Measurements from ENCODE around the gene ETF1. TPM values are rescaled to one million over a fixed set of nuclear protein-coding genes. Genes with fewer than 3 reads are reported as not detected.

Gene ETF1
- total RNA-seq, 1 donor: 113 TPM

DNA sequence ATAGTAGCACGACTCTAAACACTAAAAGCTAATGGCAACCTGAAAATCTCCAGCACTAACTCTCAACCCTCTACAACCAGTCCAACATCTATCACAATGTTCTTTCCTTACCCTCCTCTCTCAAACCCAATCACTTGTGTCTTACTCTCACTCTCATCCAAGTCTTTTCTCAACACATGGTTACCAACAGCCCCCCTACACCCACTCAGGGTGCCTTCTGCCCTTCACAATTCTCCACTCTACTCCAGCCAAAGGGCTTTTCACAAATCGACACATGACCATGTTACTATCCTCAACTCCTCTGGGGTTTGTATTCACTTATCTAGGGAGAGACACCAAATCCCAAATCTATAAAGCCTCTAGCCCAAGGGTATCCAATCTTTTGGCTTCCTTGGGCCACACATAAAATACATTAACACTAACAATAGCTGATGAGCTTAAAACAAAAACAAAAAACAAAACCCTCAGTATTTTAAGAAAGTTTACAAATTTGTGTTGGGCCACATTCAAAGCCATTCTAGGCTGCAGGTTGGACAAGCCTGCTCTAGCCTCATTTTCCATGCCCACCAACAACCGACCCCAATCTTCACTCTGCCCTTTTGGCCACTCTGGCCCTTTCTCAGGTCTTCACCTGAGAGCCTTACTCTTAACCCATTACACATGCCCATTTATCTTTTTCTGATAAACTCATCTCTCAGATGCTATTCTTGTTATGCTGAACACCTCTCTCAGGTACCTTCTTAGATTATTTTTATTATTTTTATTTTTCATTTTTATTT lies 20.5 kb upstream of the ETF1 start:
- no peak overlapping the region for H3K4me3 ChIP-seq (ENCODE audit: insufficient read depth, low read length)
- H3K79me2 ChIP-seq (ENCODE audit: insufficient read depth, low read length): peaks cover 84% of the 10 kb centered on the region
- TF ChIP-seq, protein P1, sequence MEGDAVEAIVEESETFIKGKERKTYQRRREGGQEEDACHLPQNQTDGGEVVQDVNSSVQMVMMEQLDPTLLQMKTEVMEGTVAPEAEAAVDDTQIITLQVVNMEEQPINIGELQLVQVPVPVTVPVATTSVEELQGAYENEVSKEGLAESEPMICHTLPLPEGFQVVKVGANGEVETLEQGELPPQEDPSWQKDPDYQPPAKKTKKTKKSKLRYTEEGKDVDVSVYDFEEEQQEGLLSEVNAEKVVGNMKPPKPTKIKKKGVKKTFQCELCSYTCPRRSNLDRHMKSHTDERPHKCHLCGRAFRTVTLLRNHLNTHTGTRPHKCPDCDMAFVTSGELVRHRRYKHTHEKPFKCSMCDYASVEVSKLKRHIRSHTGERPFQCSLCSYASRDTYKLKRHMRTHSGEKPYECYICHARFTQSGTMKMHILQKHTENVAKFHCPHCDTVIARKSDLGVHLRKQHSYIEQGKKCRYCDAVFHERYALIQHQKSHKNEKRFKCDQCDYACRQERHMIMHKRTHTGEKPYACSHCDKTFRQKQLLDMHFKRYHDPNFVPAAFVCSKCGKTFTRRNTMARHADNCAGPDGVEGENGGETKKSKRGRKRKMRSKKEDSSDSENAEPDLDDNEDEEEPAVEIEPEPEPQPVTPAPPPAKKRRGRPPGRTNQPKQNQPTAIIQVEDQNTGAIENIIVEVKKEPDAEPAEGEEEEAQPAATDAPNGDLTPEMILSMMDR (IDR thresholded peaks at IDR 0.05; ENCODE audit: extremely low read depth, low read depth, low read length): no peak
- H3K4me2 ChIP-seq (ENCODE audit: insufficient read depth, low read length): no peak overlapping the region
- H2AFZ ChIP-seq (ENCODE audit: low read length): no peak overlapping the region
- no peaks in the 10 kb centered on the region for H3K9me3 ChIP-seq (ENCODE audit: low read depth, low read length)
- peaks cover 8% of the 10 kb centered on the region for H3K4me1 ChIP-seq (ENCODE audit: insufficient read depth, low read length)
- peaks cover 90% of the 10 kb centered on the region for H3K36me3 ChIP-seq (ENCODE audit: insufficient read depth, low read length)
- H3K27me3 ChIP-seq (ENCODE audit: insufficient read depth, low read length): no peaks in the 10 kb centered on the region
- peaks cover 15% of the 10 kb centered on the region for H4K20me1 ChIP-seq (ENCODE audit: insufficient read depth, low read length)
- no peak for DNase-seq (ENCODE audit: insufficient read length, low spot score, missing footprints)
- H3K27ac ChIP-seq (ENCODE audit: low read depth, low read length): no peak overlapping the region

DNA sequence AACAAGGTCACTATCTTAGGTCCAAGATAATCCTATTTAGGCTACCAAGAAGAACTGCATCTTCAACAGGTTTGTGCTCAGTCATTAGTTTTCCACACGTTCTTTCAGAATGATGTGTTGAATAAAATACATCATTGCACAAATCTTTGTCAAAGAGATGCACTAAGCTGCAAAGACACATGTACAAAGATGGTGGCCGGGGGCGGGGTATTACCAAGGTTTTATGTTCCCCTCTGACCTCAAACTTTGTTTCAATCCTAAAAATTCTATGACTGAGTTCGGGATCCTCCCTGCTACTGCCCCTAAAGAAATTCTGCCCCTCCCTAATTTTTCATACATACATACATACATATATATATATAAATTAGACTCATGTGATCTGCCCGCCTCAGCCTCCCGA lies 17.9 kb upstream of the ETF1 start:
- no peaks in the 10 kb centered on the region for H3K27me3 ChIP-seq (ENCODE audit: insufficient read depth, low read length)
- no peak for DNase-seq (ENCODE audit: insufficient read length, low spot score, missing footprints)

DNA sequence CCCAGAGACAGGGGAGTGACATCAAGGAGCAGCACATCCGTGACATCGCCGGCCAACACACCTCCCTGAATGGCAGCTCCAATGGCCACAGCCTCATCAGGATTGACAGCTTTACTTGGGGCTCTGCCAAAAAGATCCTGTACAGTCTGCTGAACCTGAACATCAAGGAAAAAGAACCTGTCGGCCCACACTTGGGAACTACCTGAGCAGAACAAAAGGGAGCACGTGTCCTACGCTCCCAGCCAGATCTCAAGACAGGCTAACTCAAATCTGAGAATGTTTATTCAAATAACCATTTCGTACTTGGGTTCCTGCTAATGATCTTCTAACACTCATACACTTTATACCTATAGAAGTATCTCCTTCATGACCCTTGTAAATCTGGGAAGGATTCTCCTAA lies 16.9 kb upstream of the ETF1 start:
- Histone ChIP-seq H3K79me2 (ENCODE audit: insufficient read depth, low read length) (peaks cover 67% of the 10 kb centered on the region), H3K9me3 (ENCODE audit: low read depth, low read length) (no peaks in the 10 kb centered on the region), H3K4me2 (ENCODE audit: insufficient read depth, low read length) (no peak overlapping the region)

More for the DNA sequence above, 17.9 kb upstream of the ETF1 start:
- no peak overlapping the region for H3K4me3 ChIP-seq (ENCODE audit: insufficient read depth, low read length)
- peaks cover 15% of the 10 kb centered on the region for H4K20me1 ChIP-seq (ENCODE audit: insufficient read depth, low read length)
- H3K4me1 ChIP-seq (ENCODE audit: insufficient read depth, low read length): no peaks in the 10 kb centered on the region
- no peaks in the 10 kb centered on the region for H3K9me3 ChIP-seq (ENCODE audit: low read depth, low read length)
- H3K36me3 ChIP-seq (ENCODE audit: insufficient read depth, low read length): peaks cover 91% of the 10 kb centered on the region
- H3K79me2 ChIP-seq (ENCODE audit: insufficient read depth, low read length): peaks cover 75% of the 10 kb centered on the region
- H3K27ac ChIP-seq (ENCODE audit: low read depth, low read length): no peak overlapping the region
- TF ChIP-seq, protein P1 (IDR thresholded peaks at IDR 0.05; ENCODE audit: extremely low read depth, low read depth, low read length): no peak
- H3K4me2 ChIP-seq (ENCODE audit: insufficient read depth, low read length): no peak overlapping the region
- H2AFZ ChIP-seq (ENCODE audit: low read length): no peak overlapping the region

DNA sequence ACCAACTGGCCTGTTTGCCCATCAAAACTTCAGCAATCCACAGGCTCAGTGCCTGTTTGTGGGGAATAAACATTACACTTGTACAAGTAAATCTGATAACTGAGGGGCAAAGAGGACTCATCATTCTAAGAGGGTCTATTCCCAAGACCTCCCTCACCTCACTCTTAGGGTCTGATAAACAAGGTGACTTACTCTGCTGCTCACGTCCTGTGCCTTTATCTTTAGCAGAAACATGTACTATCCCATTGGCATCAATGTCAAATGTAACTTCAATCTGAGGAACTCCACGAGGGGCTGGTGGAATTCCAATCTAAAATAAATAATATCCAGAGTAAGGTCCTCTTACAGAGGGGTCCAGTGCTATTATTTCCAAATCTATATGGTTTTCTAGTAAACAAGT lies 14.6 kb upstream of the ETF1 start:
- Histone ChIP-seq H3K9me3 (ENCODE audit: low read depth, low read length) (no peaks in the 10 kb centered on the region), H3K4me1 (ENCODE audit: insufficient read depth, low read length) (no peaks in the 10 kb centered on the region), H2AFZ (ENCODE audit: low read length) (no peak overlapping the region), H4K20me1 (ENCODE audit: insufficient read depth, low read length) (peaks cover 6% of the 10 kb centered on the region), H3K27me3 (ENCODE audit: insufficient read depth, low read length) (no peaks in the 10 kb centered on the region), H3K79me2 (ENCODE audit: insufficient read depth, low read length) (peaks cover 45% of the 10 kb centered on the region), H3K4me2 (ENCODE audit: insufficient read depth, low read length) (no peak overlapping the region), H3K27ac (ENCODE audit: low read depth, low read length) (no peak overlapping the region), H3K36me3 (ENCODE audit: insufficient read depth, low read length) (peaks cover 92% of the 10 kb centered on the region), H3K4me3 (ENCODE audit: insufficient read depth, low read length) (no peak overlapping the region)
- TF ChIP-seq, protein P1 (IDR thresholded peaks at IDR 0.05; ENCODE audit: extremely low read depth, low read depth, low read length): no peak
- no peak for DNase-seq (ENCODE audit: insufficient read length, low spot score, missing footprints)

More for the DNA sequence above, 16.9 kb upstream of the ETF1 start:
- no peak overlapping the region for H2AFZ ChIP-seq (ENCODE audit: low read length)
- peaks cover 15% of the 10 kb centered on the region for H4K20me1 ChIP-seq (ENCODE audit: insufficient read depth, low read length)
- peaks cover 91% of the 10 kb centered on the region for H3K36me3 ChIP-seq (ENCODE audit: insufficient read depth, low read length)
- H3K27me3 ChIP-seq (ENCODE audit: insufficient read depth, low read length): no peaks in the 10 kb centered on the region
- H3K4me1 ChIP-seq (ENCODE audit: insufficient read depth, low read length): no peaks in the 10 kb centered on the region
- TF ChIP-seq, protein P1 (IDR thresholded peaks at IDR 0.05; ENCODE audit: extremely low read depth, low read depth, low read length): no peak
- no peak for DNase-seq (ENCODE audit: insufficient read length, low spot score, missing footprints)
- no peak overlapping the region for H3K27ac ChIP-seq (ENCODE audit: low read depth, low read length)
- H3K4me3 ChIP-seq (ENCODE audit: insufficient read depth, low read length): no peak overlapping the region
